Ecto neural progenitor cell (in vitro differentiated cells): Measurements from ENCODE around the gene CYP2U1.
"Not testable (repeated sequence)": the region's sequence is repeated elsewhere in the genome, so short reads cannot be mapped to it uniquely, and the experiment has no call there.

Experiments used
- DNase-seq: peaks from one replicate; pipeline ENCODE4 v3.0.0-alpha.2; 2018; ENCODE audit warnings: low spot score

Gene CYP2U1

DNA sequence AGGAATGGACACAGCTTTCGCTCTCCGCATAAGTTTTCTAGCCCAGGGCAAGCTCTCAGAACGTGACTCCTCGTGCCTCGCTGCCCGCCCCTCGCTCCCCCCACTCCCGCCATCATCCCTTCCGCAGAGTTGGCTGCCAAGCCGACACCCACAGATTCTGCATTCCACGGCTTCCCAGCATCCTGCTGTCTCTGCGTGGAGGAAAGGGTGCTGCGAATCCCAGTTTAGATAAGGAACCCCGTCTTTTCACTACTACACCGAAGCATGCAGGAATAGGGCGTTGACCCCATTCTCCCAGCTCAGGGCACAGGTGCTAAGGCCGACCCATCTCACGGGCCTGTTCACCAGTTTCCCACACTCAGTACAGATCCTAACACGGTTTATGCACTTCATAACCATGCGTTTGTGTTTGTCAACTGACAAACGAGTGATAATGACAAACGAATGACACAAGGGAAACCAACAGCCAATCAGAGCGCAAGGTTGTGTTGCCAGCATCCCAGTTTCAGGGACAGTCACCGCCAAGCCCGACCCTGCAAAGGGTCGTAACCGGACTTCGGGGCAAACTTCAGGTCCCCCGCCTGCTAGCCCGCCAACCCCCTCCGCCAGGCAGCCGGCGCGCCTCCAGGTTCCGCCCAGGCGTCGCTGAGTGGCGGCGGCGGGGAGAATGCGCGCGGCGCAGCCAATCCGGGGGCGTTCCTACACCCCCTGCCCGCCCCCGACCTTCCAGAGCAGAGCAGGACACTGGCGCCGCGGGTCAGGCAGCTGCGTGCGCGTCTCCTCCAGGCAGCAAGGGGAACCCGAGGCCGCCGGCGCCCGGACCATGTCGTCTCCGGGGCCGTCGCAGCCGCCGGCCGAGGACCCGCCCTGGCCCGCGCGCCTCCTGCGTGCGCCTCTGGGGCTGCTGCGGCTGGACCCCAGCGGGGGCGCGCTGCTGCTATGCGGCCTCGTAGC lies at the start of gene CYP2U1:
TSS of gene CYP2U1 (plus strand) at position 729 of the 954 bp plus-strand sequence. CDS start at position 824, 95 bp downstream.
- peak; percentile 91 for DNase-seq

GRCh38 chr4:107885865-107886264 lies 45.5 kb upstream of the CYP2U1 start:
- no peak for DNase-seq

DNA sequence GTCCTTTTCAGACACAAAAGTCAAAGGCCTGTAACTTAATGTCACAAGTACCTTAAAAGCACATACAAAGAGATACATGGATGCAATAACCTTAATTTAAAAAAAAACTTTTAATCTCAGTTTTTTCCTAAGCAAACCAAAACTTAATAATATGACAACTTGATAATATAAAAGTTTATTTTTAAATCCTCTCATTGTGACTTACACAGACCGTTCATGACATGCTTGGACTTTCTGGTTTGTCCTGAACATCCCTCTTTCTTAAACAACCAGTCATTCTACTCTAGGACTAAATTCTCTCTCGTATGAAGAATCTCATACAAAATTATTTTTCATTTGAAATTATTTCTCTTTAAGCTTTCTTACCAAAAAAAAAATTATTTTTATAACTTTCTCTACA lies 43.1 kb upstream of the CYP2U1 start:
- no peak for DNase-seq

- DNase-seq, result no peak
Measured at GRCh38 chr4:107890779-107891178, 40.6 kb upstream of the CYP2U1 start.

GRCh38 chr4:107891299-107891698 lies 40.0 kb upstream of the CYP2U1 start:
- no peak for DNase-seq

- DNase-seq, result no peak
Measured at GRCh38 chr4:107893171-107894137, 37.9 kb upstream of the CYP2U1 start.

DNA sequence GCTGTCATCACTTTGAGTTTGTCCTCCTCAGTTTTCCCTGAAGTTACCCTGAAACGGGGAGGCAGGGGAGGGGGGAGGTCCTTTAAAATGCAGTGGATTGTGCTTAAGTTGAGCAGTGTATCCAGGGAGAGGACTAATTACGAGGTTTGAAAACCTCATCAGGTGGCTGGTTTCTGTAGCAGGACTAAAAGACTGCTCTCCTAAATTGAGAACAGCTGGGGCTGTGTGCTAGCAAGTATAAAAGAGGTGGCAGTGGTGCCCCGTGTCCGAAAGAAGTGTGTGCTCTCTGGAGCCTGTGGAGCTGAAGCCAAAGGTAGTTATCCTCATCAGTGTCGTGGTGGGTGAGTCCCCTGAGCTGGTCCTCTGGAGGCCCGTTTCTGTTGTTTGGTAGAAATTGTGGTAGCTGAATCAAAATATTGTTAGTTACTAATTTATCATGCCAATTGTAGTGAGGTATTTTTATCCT lies 37.2 kb upstream of the CYP2U1 start:
- DNase-seq, result no peak

- no peak for DNase-seq
Measured at GRCh38 chr4:107896158-107896645, 35.1 kb upstream of the CYP2U1 start.

GRCh38 chr4:107896646-107897045 lies 34.7 kb upstream of the CYP2U1 start:
- DNase-seq, result no peak

DNA sequence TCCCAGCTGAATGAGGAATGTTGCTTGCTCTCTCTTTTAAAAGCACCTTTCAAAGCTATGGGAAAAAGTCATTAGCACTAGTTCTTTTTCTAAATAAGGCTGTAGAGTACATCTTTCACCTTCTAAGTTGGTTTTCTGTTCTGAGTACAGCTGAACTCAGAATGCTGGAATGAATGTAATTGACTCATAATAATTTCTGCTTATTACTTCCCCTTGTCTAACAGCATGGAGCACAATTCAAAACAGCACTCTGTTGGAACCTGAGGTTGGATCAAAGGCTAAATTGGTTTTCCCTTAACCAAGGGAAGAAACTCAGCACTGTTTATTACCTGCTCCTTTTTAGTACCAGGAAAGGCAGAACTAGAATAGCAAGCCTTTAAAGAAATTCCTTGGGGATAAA lies 33.5 kb upstream of the CYP2U1 start:
- DNase-seq, result no peak

- DNase-seq, result no peak
Measured at GRCh38 chr4:107900067-107900466, 31.3 kb upstream of the CYP2U1 start.

GRCh38 chr4:107900508-107900907 lies 30.8 kb upstream of the CYP2U1 start:
- DNase-seq, result no peak

- no peak for DNase-seq
Measured at GRCh38 chr4:107901213-107901934, 30.0 kb upstream of the CYP2U1 start.

DNA sequence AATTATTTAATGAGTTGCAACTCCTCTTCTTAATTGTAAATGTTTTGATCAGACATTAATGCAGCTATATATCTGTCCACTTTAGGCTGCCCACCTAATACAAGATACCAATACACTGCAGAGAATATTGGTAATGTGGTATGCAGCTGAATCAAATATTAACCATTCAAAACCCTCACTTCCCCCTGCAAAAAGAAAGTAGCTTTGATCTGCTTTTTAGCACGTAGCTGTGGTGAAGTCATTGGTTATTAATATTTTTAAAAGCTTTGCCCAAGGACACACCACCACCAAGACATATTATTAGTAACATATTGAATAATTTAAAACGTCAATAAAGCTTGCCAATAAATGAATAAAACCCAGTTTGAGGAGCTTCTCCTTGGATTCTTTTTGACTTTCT lies 28.6 kb upstream of the CYP2U1 start:
- DNase-seq, result no peak

GRCh38 chr4:107905082-107905481 lies 26.3 kb upstream of the CYP2U1 start:
- DNase-seq, result not testable (repeated sequence)

- no peak for DNase-seq
Measured at GRCh38 chr4:107906458-107907100, 24.8 kb upstream of the CYP2U1 start.

DNA sequence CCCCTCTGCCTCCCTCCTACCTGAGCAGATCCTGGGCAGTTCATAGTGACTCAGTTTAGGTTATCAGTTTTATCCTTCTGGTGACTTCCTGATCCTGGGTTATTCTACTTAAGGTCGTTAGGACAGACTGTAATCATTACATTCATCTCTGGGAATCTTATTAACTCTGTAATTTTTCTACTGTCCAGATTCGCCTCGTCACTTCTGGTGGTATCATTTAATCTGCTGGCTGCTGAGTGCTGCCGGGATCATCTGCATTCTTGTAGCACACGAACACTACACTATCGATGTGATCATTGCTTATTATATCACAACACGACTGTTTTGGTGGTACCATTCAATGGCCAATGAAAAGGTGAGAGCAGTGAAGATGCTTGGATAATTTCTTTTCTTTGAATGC lies 23.0 kb upstream of the CYP2U1 start:
- no peak for DNase-seq

- DNase-seq, result no peak
Measured at GRCh38 chr4:107913283-107913899, 18.0 kb upstream of the CYP2U1 start.

GRCh38 chr4:107915220-107915619 lies 16.1 kb upstream of the CYP2U1 start:
- DNase-seq, result no peak

GRCh38 chr4:107916623-107917022 lies 14.7 kb upstream of the CYP2U1 start:
- no peak for DNase-seq

DNA sequence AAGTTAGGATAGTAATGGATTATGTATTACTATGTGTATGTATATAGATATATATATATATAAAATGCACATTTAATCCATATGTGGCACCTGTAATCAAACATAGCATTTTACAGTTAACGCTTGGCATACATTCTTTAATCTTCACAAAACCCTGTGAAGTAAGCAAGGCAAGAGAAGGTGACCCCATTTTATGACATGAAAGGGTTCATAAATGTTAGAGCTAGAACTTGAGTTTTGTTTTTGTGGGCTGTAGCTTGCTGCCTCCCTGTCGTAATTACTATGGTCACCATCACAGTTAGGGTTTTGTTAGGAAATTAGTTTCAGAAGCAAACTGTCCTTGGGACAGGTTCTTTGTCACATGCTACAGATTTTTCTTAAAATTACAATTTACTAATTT lies 13.8 kb upstream of the CYP2U1 start:
- no peak for DNase-seq
